BJ (cell line): Measurements from ENCODE around the gene B4GALT6. TPM values are rescaled to one million over a fixed set of nuclear protein-coding genes. Genes with fewer than 3 reads are reported as not detected.

Experiments
- CTCF ChIA-PET: fragments of 350-600 bp; formaldehyde crosslinking; extraction: SDS; loops from one replicate; lab custom pipeline; 2021; ENCODE audit warnings: antibody characterized with exemption, inconsistent platforms; lab: Yijun Ruan, JAX
- POLR2A ChIA-PET: fragments of 300-600 bp; sonication (Branson Sonifier 250); formaldehyde crosslinking; extraction: SDS; loops from one replicate; lab custom pipeline; 2021; ENCODE audit warnings: antibody characterized with exemption; lab: Charles Lee
- DNase-seq: peaks from one replicate; pipeline ENCODE4 v3.0.0-alpha.2; 2011; ENCODE audit warnings: low read depth
- H3K27me3 ChIP-seq: 2 replicates; pipeline ENCODE4 v1.6.0; 2011; ENCODE audit warnings: low read length; ENCODE audit not compliant: control insufficient read depth, insufficient read depth
- H3K36me3 ChIP-seq: 2 replicates; pipeline ENCODE4 v1.5.1; 2011; ENCODE audit warnings: low read length; ENCODE audit not compliant: control insufficient read depth, insufficient read depth
- H3K4me3 ChIP-seq: 2 replicates; pipeline ENCODE4 v1.5.1; 2011; ENCODE audit warnings: low read depth, mild to moderate bottlenecking, control low read depth, low read length
- polyA plus RNA-seq: library from polyadenylated mRNA; depleted of rRNA; stranded (reverse); fragments of >200 nt; gene quantifications from 2 replicates; pipeline ENCODE4 v1.2.3, GENCODE V29; 2011
- TF ChIP-seq, protein P1 (sequence below): IDR thresholded peaks from 2 replicates; pipeline ENCODE4 v1.5.1; 2011; ENCODE audit warnings: low read depth, mild to moderate bottlenecking, control low read depth, inconsistent platforms, low read length, moderate library complexity; ENCODE audit not compliant: insufficient read depth

The B4GALT6 gene
- polyA plus RNA-seq, 1 experiment: 0.26 TPM

DNA sequence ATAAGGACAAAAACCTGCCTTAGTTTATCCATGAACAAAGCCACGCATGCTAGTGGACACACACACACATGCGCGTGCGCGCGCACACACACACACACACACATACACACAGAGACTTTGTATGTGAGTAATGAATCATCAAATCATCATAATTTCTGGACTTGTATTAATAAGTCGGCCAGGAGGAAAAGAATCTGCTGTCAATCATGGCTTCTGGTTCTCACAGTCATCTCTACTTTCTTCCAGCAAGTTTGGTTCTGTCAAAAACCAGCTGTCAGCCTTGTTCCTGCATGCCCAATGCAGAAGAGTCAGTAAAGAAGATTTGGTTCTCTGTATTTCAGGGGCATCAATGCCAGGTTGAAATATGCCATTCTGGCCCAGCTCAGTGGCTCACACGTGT is 93.8 kb downstream of the B4GALT6 start:
- no peak for DNase-seq
- TF ChIP-seq, protein P1, sequence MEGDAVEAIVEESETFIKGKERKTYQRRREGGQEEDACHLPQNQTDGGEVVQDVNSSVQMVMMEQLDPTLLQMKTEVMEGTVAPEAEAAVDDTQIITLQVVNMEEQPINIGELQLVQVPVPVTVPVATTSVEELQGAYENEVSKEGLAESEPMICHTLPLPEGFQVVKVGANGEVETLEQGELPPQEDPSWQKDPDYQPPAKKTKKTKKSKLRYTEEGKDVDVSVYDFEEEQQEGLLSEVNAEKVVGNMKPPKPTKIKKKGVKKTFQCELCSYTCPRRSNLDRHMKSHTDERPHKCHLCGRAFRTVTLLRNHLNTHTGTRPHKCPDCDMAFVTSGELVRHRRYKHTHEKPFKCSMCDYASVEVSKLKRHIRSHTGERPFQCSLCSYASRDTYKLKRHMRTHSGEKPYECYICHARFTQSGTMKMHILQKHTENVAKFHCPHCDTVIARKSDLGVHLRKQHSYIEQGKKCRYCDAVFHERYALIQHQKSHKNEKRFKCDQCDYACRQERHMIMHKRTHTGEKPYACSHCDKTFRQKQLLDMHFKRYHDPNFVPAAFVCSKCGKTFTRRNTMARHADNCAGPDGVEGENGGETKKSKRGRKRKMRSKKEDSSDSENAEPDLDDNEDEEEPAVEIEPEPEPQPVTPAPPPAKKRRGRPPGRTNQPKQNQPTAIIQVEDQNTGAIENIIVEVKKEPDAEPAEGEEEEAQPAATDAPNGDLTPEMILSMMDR: no peak
- POLR2A ChIA-PET: no interaction called here
- Histone ChIP-seq H3K4me3 (no peak overlapping the region), H3K27me3 (no peaks in the 10 kb centered on the region), H3K36me3 (no peaks in the 10 kb centered on the region)
- CTCF ChIA-PET: no interaction called here

DNA sequence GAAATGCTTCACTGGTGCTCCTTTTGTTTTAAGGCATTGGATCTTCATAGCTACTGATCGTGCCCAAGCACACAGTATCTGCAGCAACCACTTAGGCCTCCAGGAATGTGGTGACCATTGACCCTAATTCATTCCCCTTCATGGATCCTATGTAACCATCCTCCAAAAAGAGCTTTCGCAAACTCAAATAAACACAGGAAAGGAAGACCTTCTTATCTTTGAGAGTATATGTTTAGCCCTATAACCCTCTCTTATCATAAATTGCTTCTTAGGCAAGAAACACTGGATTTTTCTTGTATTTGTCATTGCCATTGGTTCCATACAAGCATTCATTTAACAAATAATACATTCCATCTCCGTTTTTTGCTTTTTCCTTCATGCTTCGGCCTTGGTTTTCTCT is 96.9 kb downstream of the B4GALT6 start:
- ChIA-PET CTCF (interaction anchor here (0.7 kb wide), 1 partner anchor 9 kb away, joined by 3 read pairs; no protein-coding TSS in a partner anchor), POLR2A (no interaction called here)

GRCh38 chr18:31586616-31587015 is 97.8 kb downstream of the B4GALT6 start:
- ChIA-PET POLR2A (no interaction called here), CTCF (no interaction called here)
- no peak for DNase-seq
- Histone ChIP-seq H3K4me3 (no peak overlapping the region), H3K27me3 (no peaks in the 10 kb centered on the region), H3K36me3 (no peaks in the 10 kb centered on the region)
- TF ChIP-seq, protein P1: no peak

More for the DNA sequence above, 96.9 kb downstream of the B4GALT6 start:
- DNase-seq: no peak
- H3K4me3 ChIP-seq: no peak overlapping the region
- TF ChIP-seq, protein P1: no peak
- no peaks in the 10 kb centered on the region for H3K27me3 ChIP-seq
- H3K36me3 ChIP-seq: no peaks in the 10 kb centered on the region

GRCh38 chr18:31585991-31586390 is 98.4 kb downstream of the B4GALT6 start:
- Histone ChIP-seq H3K4me3 (no peak overlapping the region), H3K36me3 (no peaks in the 10 kb centered on the region), H3K27me3 (no peaks in the 10 kb centered on the region)
- POLR2A ChIA-PET: no interaction called here
- CTCF ChIA-PET: no interaction called here
- TF ChIP-seq, protein P1: no peak
- no peak for DNase-seq

DNA sequence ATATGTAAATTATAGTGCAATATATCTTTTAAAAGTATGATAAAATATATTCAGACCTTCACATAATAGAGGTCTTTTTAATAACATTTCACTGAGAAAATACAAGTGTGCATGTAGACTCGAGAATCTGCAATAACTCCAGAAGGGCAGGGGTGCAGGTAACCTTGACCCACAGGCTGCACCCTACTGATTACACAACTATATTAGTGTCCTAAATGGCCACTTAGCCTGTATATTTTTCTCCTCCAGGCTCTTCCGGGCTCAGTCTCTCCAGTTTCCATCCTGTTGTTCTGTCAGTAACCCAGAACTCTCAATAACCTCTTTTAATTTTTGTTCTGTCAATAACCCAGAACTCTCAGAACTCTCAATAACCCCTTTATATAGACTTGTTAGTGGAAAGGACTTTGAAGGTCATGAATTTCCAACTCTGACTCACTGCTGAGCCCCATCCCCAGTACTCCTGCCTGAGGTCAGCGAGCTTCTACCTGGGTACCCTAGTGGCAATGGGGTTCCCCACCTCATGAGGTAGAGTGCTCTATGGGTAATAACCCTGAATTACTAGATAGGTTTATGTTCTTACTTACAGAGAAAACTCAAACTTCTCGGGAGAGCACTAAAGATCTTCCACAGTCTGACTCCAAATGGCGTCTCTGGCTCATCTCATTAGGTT is 101.1 kb downstream of the B4GALT6 start:
- ChIA-PET CTCF (no interaction called here), POLR2A (no interaction called here)
- TF ChIP-seq, protein P1: no peak
- Histone ChIP-seq H3K27me3 (no peaks in the 10 kb centered on the region), H3K36me3 (no peaks in the 10 kb centered on the region), H3K4me3 (no peak overlapping the region)
- DNase-seq: no peak
